Effector memory CD8-positive, alpha-beta T cell (primary cell): Measurements from ENCODE around the gene S1PR5.
"Not testable (repeated sequence)": the region's sequence is repeated elsewhere in the genome, so short reads cannot be mapped to it uniquely, and the experiment has no call there.

Source experiments
- ATAC-seq: fragments of 150-1000 bp; cut with Tn5 transposase; replicated peaks from 2 replicates; pipeline ENCODE4 v1.10.0; 2021; ENCODE audit warnings: mild to moderate bottlenecking, moderate library complexity
- DNase-seq, 3 experiments: peaks; one replicate each; pipeline ENCODE4 v3.0.0; 2021
- H3K27ac Mint-ChIP-seq, 2 donors: one replicate each; pipeline ENCODE4 v1.8.0; 2022; ENCODE audit warnings: mild to moderate bottlenecking in 2 of 2, mixed read lengths in 2 of 2, moderate library complexity in 2 of 2
- H3K27me3 Mint-ChIP-seq, 2 donors: one replicate each; pipeline ENCODE4 v1.8.0; 2022; ENCODE audit warnings: mixed read lengths in 2 of 2
- H3K36me3 Mint-ChIP-seq: one replicate; pipeline ENCODE4 v1.8.0; 2022; ENCODE audit warnings: mild to moderate bottlenecking, moderate library complexity, mixed read lengths; ENCODE audit not compliant: insufficient read depth
- H3K4me1 Mint-ChIP-seq, 2 donors: one replicate each; pipeline ENCODE4 v1.8.0; 2022; ENCODE audit warnings: low read depth in 2 of 2, mixed read lengths in 2 of 2
- H3K4me3 Mint-ChIP-seq, 2 donors: one replicate each; pipeline ENCODE4 v1.8.0; 2022; ENCODE audit warnings: mild to moderate bottlenecking in 2 of 2, mixed read lengths in 2 of 2, moderate library complexity in 2 of 2
- H3K9me3 Mint-ChIP-seq, 2 donors: one replicate each; pipeline ENCODE4 v1.8.0; 2022; ENCODE audit warnings: mixed read lengths in 2 of 2

Gene S1PR5

DNA sequence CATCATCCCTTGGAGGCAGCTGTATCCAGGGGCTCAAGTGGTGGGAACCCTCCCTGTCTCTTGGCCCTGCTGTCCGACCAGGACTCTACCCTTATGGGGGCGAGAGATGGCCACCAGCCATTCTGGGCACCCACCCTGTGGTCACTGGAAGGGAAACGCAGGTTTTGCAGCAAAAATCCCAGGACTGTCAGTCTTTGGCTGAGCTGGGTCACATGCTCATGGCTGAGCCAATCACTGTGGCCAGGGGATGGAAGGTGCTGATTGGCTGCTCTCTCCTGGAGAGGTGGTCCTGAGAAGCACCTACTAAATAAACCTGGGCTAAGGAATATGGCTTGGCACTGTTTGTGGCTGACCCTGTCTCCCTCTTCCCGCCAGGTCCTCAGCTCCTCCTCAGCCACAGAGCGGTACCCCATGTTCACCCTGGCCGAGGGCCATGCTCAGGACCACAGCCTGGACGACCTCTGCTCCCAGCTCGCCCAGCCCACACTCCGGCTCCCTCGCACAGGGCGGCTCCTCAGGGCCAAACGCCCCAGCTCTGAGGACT is 35.3 kb upstream of the S1PR5 start:
- DNase-seq (no peak), ATAC-seq (no peak)
- Mint-ChIP-seq H3K9me3 (no peaks in the 10 kb centered on the region), H3K36me3 (peaks cover 84% of the 10 kb centered on the region), H3K27me3 (no peaks in the 10 kb centered on the region), H3K27ac (peak overlapping the region; percentile 93 to 94), H3K4me1 (peaks cover 32 to 40% of the 10 kb centered on the region in 2 donors), H3K4me3 (peak overlapping the region; percentile 75 to 76)

DNA sequence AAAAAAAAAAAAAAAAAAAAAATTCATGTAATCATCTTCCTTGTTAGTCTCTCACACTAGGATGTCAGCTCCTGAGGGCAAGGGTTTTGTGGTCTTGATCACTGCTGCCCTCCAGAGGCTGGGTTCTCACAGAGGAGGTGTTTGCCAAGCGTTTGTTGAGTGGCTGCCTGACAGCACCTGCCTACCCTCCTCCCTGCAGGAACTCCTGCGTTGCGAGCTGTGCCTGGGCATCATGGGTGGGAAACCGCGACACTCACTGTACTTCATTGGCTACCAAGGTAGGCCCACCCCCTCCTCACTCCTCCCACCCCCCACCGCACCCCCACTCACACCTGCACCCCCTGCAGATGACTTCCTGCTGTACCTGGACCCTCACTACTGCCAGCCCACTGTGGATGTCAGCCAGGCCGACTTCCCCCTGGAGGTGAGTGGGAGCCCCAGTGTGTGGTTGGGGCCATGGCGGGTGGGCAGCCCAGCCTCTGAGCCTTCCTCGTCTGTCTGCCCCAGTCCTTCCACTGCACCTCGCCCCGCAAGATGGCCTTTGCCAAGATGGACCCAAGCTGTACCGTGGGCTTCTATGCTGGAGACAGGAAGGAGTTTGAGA is 34.6 kb upstream of the S1PR5 start:
- Mint-ChIP-seq H3K4me3 (peak overlapping the region; percentile 33 to 51), H3K27me3 (no peaks in the 10 kb centered on the region), H3K27ac (peak overlapping the region; percentile 93 to 94), H3K36me3 (peaks cover 85% of the 10 kb centered on the region), H3K9me3 (no peaks in the 10 kb centered on the region), H3K4me1 (peaks cover 34 to 40% of the 10 kb centered on the region in 2 donors)
- peak; percentile 42 to 47 (median 44) for DNase-seq
- no peak for ATAC-seq

DNA sequence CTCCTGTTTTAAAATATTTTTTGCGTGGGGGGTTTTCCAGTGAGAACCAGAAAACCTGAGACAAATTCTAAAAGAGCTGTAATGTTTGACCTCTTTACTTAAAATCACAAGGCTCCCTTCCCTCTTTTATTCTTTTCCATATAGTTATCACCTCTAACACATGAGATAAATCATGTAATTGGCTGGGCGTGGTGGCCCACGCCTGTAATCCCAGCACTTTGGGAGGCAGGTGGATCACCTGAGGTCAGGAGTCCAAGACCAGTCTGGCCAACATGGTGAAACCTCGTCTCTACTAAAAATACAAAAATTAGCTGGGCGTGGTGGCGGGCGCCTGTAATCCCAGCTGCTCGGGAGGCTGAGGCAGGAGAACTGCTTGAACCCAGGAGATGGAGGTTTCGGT is 33.8 kb upstream of the S1PR5 start:
- not testable (repeated sequence) for H3K9me3 Mint-ChIP-seq, ATAC-seq, H3K27me3 Mint-ChIP-seq, DNase-seq
- Mint-ChIP-seq H3K4me3 (peak overlapping the region in 1 of 2 donors; percentile 22), H3K4me1 (peaks cover 34 to 37% of the 10 kb centered on the region in 2 donors), H3K36me3 (peaks cover 80% of the 10 kb centered on the region), H3K27ac (peak overlapping the region; percentile 93 to 94)

DNA sequence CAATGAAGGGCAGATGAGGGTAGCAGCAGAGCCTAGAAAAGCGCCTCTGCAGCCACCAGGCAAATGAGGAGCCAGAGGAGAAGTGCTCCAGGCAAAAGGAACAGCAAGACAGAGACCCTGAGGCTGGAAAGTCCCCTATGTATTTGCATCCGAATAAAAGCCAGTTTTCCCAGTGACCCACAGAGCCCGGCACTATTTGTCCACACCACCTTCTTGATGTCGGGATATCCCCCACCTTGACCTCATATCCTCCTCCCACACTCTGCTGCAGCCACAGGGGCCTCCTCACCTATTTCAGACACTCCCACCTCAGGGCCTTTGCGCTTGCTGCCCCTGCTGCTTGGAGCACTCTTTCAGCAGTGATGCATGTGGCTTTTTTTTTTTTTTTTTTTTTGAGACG is 33.1 kb upstream of the S1PR5 start:
- Mint-ChIP-seq H3K4me1 (peaks cover 33 to 34% of the 10 kb centered on the region in 2 donors), H3K27me3 (no peaks in the 10 kb centered on the region), H3K27ac (peak overlapping the region; percentile 93 to 94), H3K9me3 (no peaks in the 10 kb centered on the region), H3K36me3 (peaks cover 83% of the 10 kb centered on the region), H3K4me3 (peak overlapping the region in 1 of 2 donors; percentile 43)
- ATAC-seq: no peak
- no peak for DNase-seq

DNA sequence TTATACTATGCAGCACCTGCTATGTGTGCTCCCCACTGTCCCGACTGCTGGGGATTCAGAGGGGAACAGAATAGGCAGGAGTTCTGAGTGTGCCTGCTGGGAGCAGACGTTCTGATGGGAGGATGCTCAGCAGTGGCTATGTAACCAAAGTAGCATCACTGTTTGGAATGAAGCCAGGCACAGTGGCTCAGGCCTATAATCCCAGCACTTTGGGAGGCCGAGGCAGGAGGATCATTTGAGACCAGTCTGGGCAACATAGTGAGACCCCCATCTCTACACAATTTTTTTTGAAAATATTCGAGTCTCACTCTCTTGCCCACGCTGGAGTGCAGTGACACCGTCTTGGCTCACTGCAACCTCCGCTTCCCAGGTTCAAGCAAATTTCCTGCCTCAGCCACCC is 32.5 kb upstream of the S1PR5 start:
- Mint-ChIP-seq H3K4me1 (peaks cover 36 to 39% of the 10 kb centered on the region in 2 donors), H3K27ac (peak overlapping the region in 1 of 2 donors; percentile 94), H3K4me3 (no peak overlapping the region), H3K27me3 (no peaks in the 10 kb centered on the region), H3K9me3 (no peaks in the 10 kb centered on the region), H3K36me3 (peaks cover 82% of the 10 kb centered on the region)
- DNase-seq (no peak), ATAC-seq (no peak)

DNA sequence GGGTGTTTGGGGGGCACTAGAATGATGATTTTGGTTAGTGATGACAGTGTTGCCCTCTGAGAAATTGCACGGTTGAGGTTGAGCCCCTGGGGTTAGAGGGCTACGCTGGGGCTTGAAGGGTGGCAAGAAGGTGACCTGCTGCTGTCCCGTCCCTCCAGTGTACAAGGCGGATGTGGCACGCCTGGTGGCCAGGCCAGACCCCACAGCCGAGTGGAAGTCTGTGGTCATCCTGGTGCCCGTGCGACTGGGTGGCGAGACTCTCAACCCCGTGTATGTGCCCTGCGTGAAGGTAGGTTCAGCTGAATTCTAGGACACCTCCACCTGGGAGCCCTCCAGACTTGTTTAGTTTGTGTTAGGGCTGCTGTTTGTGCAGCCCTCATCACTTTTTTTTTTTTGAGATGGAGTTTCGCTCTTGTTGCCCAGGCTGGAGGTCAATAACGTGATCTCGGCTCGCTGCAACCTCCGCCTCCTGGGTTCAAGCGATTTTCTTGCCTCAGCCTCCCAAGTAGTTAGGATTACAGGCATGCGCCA is 31.6 kb upstream of the S1PR5 start:
- no peaks in the 10 kb centered on the region for H3K27me3 Mint-ChIP-seq
- no peak overlapping the region for H3K4me3 Mint-ChIP-seq
- H3K4me1 Mint-ChIP-seq: peaks cover 32% of the 10 kb centered on the region in 2 donors
- H3K9me3 Mint-ChIP-seq: no peaks in the 10 kb centered on the region
- H3K36me3 Mint-ChIP-seq: peaks cover 77% of the 10 kb centered on the region
- no peak for ATAC-seq
- DNase-seq: no peak
- peak overlapping the region in 1 of 2 donors; percentile 94 for H3K27ac Mint-ChIP-seq

DNA sequence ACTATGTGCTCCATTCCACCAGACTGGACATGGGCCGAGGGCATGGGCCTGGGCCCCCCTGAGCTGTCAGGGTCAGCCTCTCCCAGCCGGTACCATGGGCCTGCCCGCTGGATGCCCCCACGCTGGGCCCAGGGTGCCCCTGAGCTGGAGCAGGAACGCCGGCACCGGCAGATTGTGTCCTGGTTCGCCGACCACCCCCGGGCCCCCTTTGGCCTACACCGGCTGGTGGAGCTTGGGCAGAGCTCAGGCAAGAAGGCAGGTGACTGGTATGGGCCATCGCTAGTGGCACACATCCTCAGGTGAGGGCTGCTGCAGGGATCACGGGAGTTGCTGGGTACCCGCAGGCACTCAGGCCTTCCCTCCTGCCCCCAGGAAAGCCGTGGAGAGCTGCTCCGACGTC is 29.6 kb upstream of the S1PR5 start:
- H3K4me3 Mint-ChIP-seq: no peak overlapping the region
- no peak for ATAC-seq
- H3K27ac Mint-ChIP-seq: peak overlapping the region in 1 of 2 donors; percentile 72
- no peak for DNase-seq
- H3K27me3 Mint-ChIP-seq: no peaks in the 10 kb centered on the region
- H3K9me3 Mint-ChIP-seq: no peaks in the 10 kb centered on the region
- H3K36me3 Mint-ChIP-seq: peaks cover 64% of the 10 kb centered on the region
- peaks cover 15 to 17% of the 10 kb centered on the region in 2 donors for H3K4me1 Mint-ChIP-seq

DNA sequence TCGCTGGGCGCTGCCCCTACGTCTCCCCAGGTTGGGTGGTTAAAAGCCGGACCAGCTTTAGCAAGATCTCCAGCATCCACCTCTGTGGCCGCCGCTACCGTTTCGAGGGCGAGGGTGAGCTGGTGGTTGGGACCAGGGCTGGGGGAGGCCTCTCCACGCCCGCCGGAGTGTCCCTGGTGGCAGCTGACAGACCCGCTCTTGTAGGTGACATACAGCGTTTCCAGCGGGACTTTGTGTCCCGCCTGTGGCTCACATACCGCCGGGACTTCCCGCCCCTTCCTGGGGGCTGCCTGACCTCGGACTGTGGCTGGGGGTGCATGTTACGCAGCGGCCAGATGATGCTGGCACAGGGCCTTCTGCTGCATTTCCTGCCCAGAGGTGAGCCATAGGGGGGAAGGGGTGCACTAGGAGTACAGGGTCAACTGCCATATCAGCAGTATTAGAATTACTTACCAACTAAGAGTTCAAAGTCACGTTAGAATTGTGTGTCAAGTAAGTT is 27.6 kb upstream of the S1PR5 start:
- Mint-ChIP-seq H3K36me3 (peaks cover 47% of the 10 kb centered on the region), H3K4me1 (peaks cover 17 to 19% of the 10 kb centered on the region in 2 donors), H3K27me3 (peaks cover 6 to 10% of the 10 kb centered on the region in 2 donors), H3K9me3 (no peaks in the 10 kb centered on the region), H3K4me3 (peak overlapping the region; percentile 90 to 91), H3K27ac (peak overlapping the region; percentile 86 to 91)
- DNase-seq: no peak
- ATAC-seq: no peak

DNA sequence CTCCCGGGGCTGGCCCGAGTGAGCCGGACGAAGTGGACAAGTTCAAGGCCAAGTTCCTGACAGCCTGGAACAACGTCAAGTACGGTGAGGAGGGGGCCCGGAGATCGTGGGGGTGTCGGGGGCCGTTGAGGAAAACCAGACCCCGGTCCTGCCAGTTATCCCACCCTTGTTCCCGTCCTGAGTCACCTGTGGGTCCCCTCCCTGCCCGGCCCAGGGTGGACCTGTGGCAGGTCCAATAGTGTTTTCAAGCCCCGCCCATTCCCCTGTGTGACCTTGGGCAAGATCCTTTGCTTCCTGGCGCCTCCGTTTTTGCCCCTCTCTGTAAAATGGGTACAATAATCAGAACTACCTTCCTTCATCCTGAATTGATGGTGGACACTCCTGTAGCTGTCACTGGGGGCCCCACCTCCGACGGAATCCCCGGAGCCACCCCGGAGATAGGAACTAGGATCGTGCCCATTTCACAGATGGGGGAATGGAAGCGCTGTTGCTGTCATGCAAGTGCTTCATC is 27.1 kb upstream of the S1PR5 start:
- peak overlapping the region; percentile 86 to 91 for H3K27ac Mint-ChIP-seq
- peak overlapping the region; percentile 90 to 91 for H3K4me3 Mint-ChIP-seq
- no peaks in the 10 kb centered on the region for H3K9me3 Mint-ChIP-seq
- peaks cover 17 to 19% of the 10 kb centered on the region in 2 donors for H3K4me1 Mint-ChIP-seq
- peaks cover 43% of the 10 kb centered on the region for H3K36me3 Mint-ChIP-seq
- no peak for DNase-seq
- H3K27me3 Mint-ChIP-seq: peaks cover 6 to 11% of the 10 kb centered on the region in 2 donors
- no peak for ATAC-seq

DNA sequence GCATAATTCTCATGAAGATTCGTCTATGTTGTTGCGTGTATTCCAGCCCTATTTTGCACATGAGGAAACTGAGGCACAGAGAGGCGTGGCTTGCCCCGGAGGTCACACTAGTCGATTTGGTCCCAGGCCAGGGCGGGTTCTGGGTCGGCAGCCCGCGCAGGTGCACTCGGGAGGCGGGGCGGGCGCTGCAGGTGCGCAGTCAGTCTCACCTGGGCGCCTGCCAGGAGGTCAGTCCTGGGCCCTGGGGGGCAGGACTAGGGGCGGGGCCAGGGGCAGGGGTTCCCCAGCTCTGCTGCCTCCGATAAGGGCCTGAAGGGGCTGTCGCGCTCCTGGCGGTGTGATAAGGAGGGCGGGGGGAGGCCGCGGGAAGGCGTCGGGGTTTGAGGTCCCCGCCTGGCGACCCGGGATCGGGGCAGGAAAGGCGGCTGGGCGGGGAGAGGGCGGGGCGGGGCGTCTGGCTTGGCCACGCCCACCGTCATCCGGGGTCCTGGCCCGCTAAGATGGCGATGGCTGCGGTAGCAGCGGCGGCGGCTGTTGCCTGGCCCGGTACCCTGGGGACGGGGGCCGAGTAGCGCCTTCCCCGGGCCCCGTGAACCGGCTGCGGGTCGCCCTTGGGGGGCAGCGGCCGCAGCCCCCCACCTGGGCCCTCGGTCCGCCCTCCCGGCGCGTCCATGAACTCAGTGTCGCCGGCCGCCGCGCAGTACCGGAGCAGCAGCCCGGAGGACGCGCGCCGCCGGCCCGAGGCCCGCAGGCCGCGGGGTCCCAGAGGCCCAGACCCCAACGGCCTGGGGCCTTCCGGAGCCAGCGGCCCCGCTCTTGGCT is 26.4 kb upstream of the S1PR5 start, which contains the start of gene ATG4D:
Gene ATG4D, plus strand, starts transcription at position 485 of the 822 bp plus-strand sequence. Its CDS starts 187 bp downstream, at position 672.
- Mint-ChIP-seq H3K4me1 (peaks cover 17 to 19% of the 10 kb centered on the region in 2 donors), H3K4me3 (peak within 1 kb of the TSS; percentile 90 to 91), H3K27ac (peak within 1 kb of the TSS; percentile 86 to 91), H3K36me3 (peaks cover 37% of the 10 kb centered on the region), H3K27me3 (peaks cover 6 to 16% of the 10 kb centered on the region in 2 donors), H3K9me3 (no peaks in the 10 kb centered on the region)
- peak; percentile 83 for ATAC-seq
- peak; percentile 74 to 77 (median 76) for DNase-seq

DNA sequence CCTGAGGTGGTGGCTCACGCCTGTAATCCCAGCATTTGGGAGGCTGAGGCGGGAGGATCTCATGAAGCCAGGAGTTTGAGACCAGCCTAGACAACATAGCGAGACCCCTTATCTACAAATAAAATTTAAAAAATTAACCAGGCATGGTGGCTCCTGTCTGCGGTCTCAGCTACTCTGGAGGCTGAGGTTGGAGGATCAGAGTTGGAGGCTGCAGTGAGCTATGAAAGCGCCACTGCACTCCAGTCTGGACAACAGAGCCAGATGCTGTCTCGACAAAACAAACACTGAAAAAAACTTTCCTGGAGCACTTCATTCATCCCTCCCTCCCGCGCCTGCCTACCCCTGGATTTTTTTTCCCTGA is 25.8 kb upstream of the S1PR5 start:
- H3K36me3 Mint-ChIP-seq: peaks cover 31% of the 10 kb centered on the region
- no peaks in the 10 kb centered on the region for H3K9me3 Mint-ChIP-seq
- peaks cover 6 to 21% of the 10 kb centered on the region in 2 donors for H3K27me3 Mint-ChIP-seq
- ATAC-seq (no peak), DNase-seq (no peak)
- H3K4me1 Mint-ChIP-seq: peaks cover 17 to 19% of the 10 kb centered on the region in 2 donors
- H3K27ac Mint-ChIP-seq: peak overlapping the region in 1 of 2 donors; percentile 85
- H3K4me3 Mint-ChIP-seq: peak overlapping the region; percentile 69 to 73

DNA sequence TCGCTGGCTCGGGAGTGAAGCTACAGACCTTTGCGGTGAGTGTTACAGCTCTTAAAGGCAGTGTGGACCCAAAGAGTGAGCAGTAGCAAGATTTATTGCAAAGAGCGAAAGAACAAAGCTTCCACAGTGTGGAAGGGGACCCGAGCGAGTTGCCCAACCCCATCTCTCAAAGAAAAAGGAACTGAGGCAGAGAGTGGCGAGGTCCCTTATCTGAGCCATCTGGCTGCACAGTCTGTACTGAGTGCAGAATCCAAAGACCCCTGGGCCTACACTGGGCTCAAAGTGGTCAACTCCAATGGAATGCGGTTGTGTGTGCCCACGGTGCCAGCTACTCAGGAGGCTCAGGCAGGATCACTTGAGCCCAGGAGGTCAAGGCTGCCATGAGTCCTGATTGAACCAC is 21.8 kb upstream of the S1PR5 start:
- ATAC-seq, H3K4me1 Mint-ChIP-seq, DNase-seq, H3K4me3 Mint-ChIP-seq, H3K9me3 Mint-ChIP-seq, H3K27ac Mint-ChIP-seq: not testable (repeated sequence)
- peaks cover 6 to 32% of the 10 kb centered on the region in 2 donors for H3K27me3 Mint-ChIP-seq
- H3K36me3 Mint-ChIP-seq: peaks cover 11% of the 10 kb centered on the region
